GM18507 (cell line): ENCODE measurements around the gene PPP1R13L.
A peak's percentile ranks its signal among the peaks of the same experiment; 100 is the strongest.
"Not testable (repeated sequence)": the region's sequence is repeated elsewhere in the genome, so short reads cannot be mapped to it uniquely, and the experiment has no call there.

Experiments
- DNase-seq: peaks from one replicate; pipeline ENCODE4 v3.0.0; 2011; ENCODE audit warnings: low read depth; ENCODE audit not compliant: insufficient read length; ENCODE audit errors: extremely low spot score
- FAIRE-seq: peaks from 2 replicates; lab custom pipeline; 2011; peaks lifted over from hg19 to GRCh38; lab: Jason Lieb, UNC

PPP1R13L gene

GRCh38 chr19:45437328-45437727 is 32.5 kb upstream of the PPP1R13L start:
- DNase-seq (no peak), FAIRE-seq (no peak)

- not testable (repeated sequence) for DNase-seq, FAIRE-seq
Measured at GRCh38 chr19:45432543-45432942, 27.7 kb upstream of the PPP1R13L start.

- not testable (repeated sequence) for DNase-seq, FAIRE-seq
Measured at GRCh38 chr19:45431008-45431407, 26.1 kb upstream of the PPP1R13L start.

GRCh38 chr19:45429896-45430295 is 25.0 kb upstream of the PPP1R13L start:
- DNase-seq, FAIRE-seq: not testable (repeated sequence)

GRCh38 chr19:45428384-45429231 is 23.7 kb upstream of the PPP1R13L start:
- DNase-seq (no peak), FAIRE-seq (no peak)

GRCh38 chr19:45424191-45425058 is 19.6 kb upstream of the PPP1R13L start:
- no peak for DNase-seq

GRCh38 chr19:45423589-45424190 is 18.8 kb upstream of the PPP1R13L start, which contains the start of gene ERCC1:
Gene ERCC1, minus strand, starts transcription at chr19:45423917. Its CDS starts 543 bp downstream, at chr19:45423374.
- peak; percentile 95 for FAIRE-seq
- DNase-seq: peak; percentile 94

More at GRCh38 chr19:45424191-45425058, 19.6 kb upstream of the PPP1R13L start:
- peak; percentile 79 for FAIRE-seq

- DNase-seq (no peak), FAIRE-seq (no peak)
Measured at GRCh38 chr19:45423033-45423588, 18.2 kb upstream of the PPP1R13L start.

GRCh38 chr19:45421947-45422498 is 17.2 kb upstream of the PPP1R13L start:
- no peak for FAIRE-seq
- DNase-seq: no peak

GRCh38 chr19:45420871-45421270 is 16.0 kb upstream of the PPP1R13L start:
- DNase-seq: no peak
- FAIRE-seq: no peak

- FAIRE-seq (no peak), DNase-seq (no peak)
Measured at GRCh38 chr19:45420356-45420755, 15.5 kb upstream of the PPP1R13L start.

- FAIRE-seq (no peak), DNase-seq (no peak)
Measured at GRCh38 chr19:45419895-45420294, 15.0 kb upstream of the PPP1R13L start.

- DNase-seq: peak; percentile 73
- peak; percentile 95 for FAIRE-seq
Measured at GRCh38 chr19:45419396-45419795, 14.5 kb upstream of the PPP1R13L start.

- FAIRE-seq (peak; percentile 67), DNase-seq (no peak)
Measured at GRCh38 chr19:45418802-45419201, 13.9 kb upstream of the PPP1R13L start.

GRCh38 chr19:45417151-45417550 is 12.3 kb upstream of the PPP1R13L start:
- DNase-seq (no peak), FAIRE-seq (no peak)

- FAIRE-seq (no peak), DNase-seq (no peak)
Measured at GRCh38 chr19:45414468-45414867, 9.6 kb upstream of the PPP1R13L start.

- FAIRE-seq: no peak
- no peak for DNase-seq
Measured at GRCh38 chr19:45413497-45413896, 8.6 kb upstream of the PPP1R13L start.

GRCh38 chr19:45410330-45410729 is 5.5 kb upstream of the PPP1R13L start:
- not testable (repeated sequence) for DNase-seq

GRCh38 chr19:45409557-45409920 is 4.7 kb upstream of the PPP1R13L start:
- DNase-seq (no peak), FAIRE-seq (no peak)

More at GRCh38 chr19:45410330-45410729, 5.5 kb upstream of the PPP1R13L start:
- not testable (repeated sequence) for FAIRE-seq
